Smooth muscle cell (in vitro differentiated cells): ENCODE results near the gene RAMP3. TPM values are rescaled to one million over a fixed set of nuclear protein-coding genes. Genes with fewer than 3 reads are reported as not detected.

ENCODE experiments used
- DNase-seq: peaks from one replicate; lab custom pipeline; 2025; ENCODE audit not compliant: unreplicated experiment; lab: John Stamatoyannopoulos, UW
- H2AFZ ChIP-seq: fragments of 200-600 bp; sonication (generic); 2 replicates; pipeline ENCODE4 v1.6.0; 2016; ENCODE audit warnings: antibody characterized with exemption, low read depth, mild to moderate bottlenecking
- H3F3A ChIP-seq: fragments of 200-600 bp; sonication (generic); 2 replicates; pipeline ENCODE4 v1.6.0; 2017; ENCODE audit warnings: antibody characterized with exemption, low read depth
- H3K27ac ChIP-seq: fragments of 200-600 bp; sonication (generic); 2 replicates; pipeline ENCODE4 v1.5.1; 2016; ENCODE audit warnings: low read depth, mild to moderate bottlenecking
- H3K27me3 ChIP-seq: fragments of 200-600 bp; sonication (generic); 2 replicates; pipeline ENCODE4 v1.6.1; 2016; ENCODE audit warnings: low read depth, mild to moderate bottlenecking
- H3K36me3 ChIP-seq: fragments of 200-600 bp; sonication (generic); 2 replicates; pipeline ENCODE4 v1.5.1; 2016; ENCODE audit warnings: low read depth
- H3K4me1 ChIP-seq: fragments of 200-600 bp; sonication (generic); 2 replicates; pipeline ENCODE4 v1.5.1; 2016; ENCODE audit warnings: low read depth
- H3K4me2 ChIP-seq: fragments of 200-600 bp; sonication (generic); 2 replicates; pipeline ENCODE4 v1.6.0; 2016; ENCODE audit warnings: mild to moderate bottlenecking
- H3K4me3 ChIP-seq: fragments of 200-600 bp; sonication (generic); 2 replicates; pipeline ENCODE4 v1.5.1; 2016; ENCODE audit warnings: mild to moderate bottlenecking
- H3K79me2 ChIP-seq: fragments of 200-600 bp; sonication (generic); 2 replicates; pipeline ENCODE4 v1.6.0; 2016; ENCODE audit warnings: low read depth, mild to moderate bottlenecking
- H3K9ac ChIP-seq: fragments of 200-600 bp; sonication (generic); 2 replicates; pipeline ENCODE4 v1.6.0; 2016; ENCODE audit warnings: low read depth
- H3K9me3 ChIP-seq: fragments of 200-600 bp; sonication (generic); replicated peaks from 2 replicates; pipeline ENCODE4 v1.5.1; 2016; ENCODE audit warnings: low read depth
- H4K20me1 ChIP-seq: fragments of 200-600 bp; sonication (generic); 2 replicates; pipeline ENCODE4 v1.6.0; 2016; ENCODE audit warnings: low read depth
- CTCF ChIP-seq: fragments of 200-600 bp; sonication (generic); IDR thresholded peaks from 2 replicates; pipeline ENCODE4 v1.5.1; 2017; ENCODE audit warnings: borderline replicate concordance, mild to moderate bottlenecking, antibody characterized with exemption; ENCODE audit not compliant: insufficient read depth, poor library complexity, severe bottlenecking
- WGBS: methylation state at CpG from one replicate; pipeline ENCODE4 v1.1.7; 2016; ENCODE audit warnings: low lambda C conversion rate; 5-methylcytosine and 5-hydroxymethylcytosine counted together
- polyA plus RNA-seq: library from polyadenylated mRNA; unstranded; fragments of >200 nt; fragmentation: Nextera tagmentation; extraction: Ambion mirVana; gene quantifications from 2 replicates; pipeline ENCODE4 v1.2.1, GENCODE V29; 2016
- total RNA-seq: library from RNA; depleted of rRNA; stranded (reverse); fragments of >200 nt; gene quantifications from 2 replicates; pipeline ENCODE4 v1.2.3, GENCODE V29; 2014

Gene RAMP3
- total and polyA plus RNA-seq, 2 experiments from 2014 or later: not detected

- H3K4me1 ChIP-seq: no peaks in the 10 kb centered on the region
- no peak overlapping the region for H3K27ac ChIP-seq
- peaks cover 4% of the 10 kb centered on the region for H3K27me3 ChIP-seq
- no peak overlapping the region for H3K4me2 ChIP-seq
- no peaks in the 10 kb centered on the region for H3K79me2 ChIP-seq
- no peak overlapping the region for H3K4me3 ChIP-seq
- no peaks in the 10 kb centered on the region for H3K36me3 ChIP-seq
- H3K9me3 ChIP-seq: no peaks in the 10 kb centered on the region
- no peaks in the 10 kb centered on the region for H3F3A ChIP-seq
- no peaks in the 10 kb centered on the region for H4K20me1 ChIP-seq
- no peak overlapping the region for H2AFZ ChIP-seq
- no peak for DNase-seq
- H3K9ac ChIP-seq: no peak overlapping the region
- no peak for TF ChIP-seq CTCF
Observed at GRCh38 chr7:45223078-45223477, 65.5 kb downstream of the RAMP3 start.

- Histone ChIP-seq H3K79me2 (no peaks in the 10 kb centered on the region), H3K36me3 (no peaks in the 10 kb centered on the region), H3K4me2 (no peak overlapping the region), H3K9me3 (no peaks in the 10 kb centered on the region), H3K4me1 (no peaks in the 10 kb centered on the region), H3F3A (no peaks in the 10 kb centered on the region), H3K27me3 (peaks cover 12% of the 10 kb centered on the region), H3K9ac (no peak overlapping the region), H2AFZ (no peak overlapping the region), H3K27ac (no peak overlapping the region), H4K20me1 (no peaks in the 10 kb centered on the region), H3K4me3 (no peak overlapping the region)
- DNase-seq: no peak
- no peak for TF ChIP-seq CTCF
- 91% methylated on average over 13 of the region's 13 CpGs for WGBS
Observed at GRCh38 chr7:45223728-45224630, 66.4 kb downstream of the RAMP3 start.

GRCh38 chr7:45224832-45225231 is 67.2 kb downstream of the RAMP3 start:
- TF ChIP-seq CTCF: no peak
- no peak overlapping the region for H3K4me3 ChIP-seq
- H3K36me3 ChIP-seq: no peaks in the 10 kb centered on the region
- H4K20me1 ChIP-seq: no peaks in the 10 kb centered on the region
- H3K27ac ChIP-seq: no peak overlapping the region
- no peak overlapping the region for H2AFZ ChIP-seq
- H3K4me1 ChIP-seq: no peaks in the 10 kb centered on the region
- H3K4me2 ChIP-seq: no peak overlapping the region
- no peaks in the 10 kb centered on the region for H3F3A ChIP-seq
- no peak overlapping the region for H3K9ac ChIP-seq
- 34% methylated on average over 3 of the region's 3 CpGs for WGBS
- H3K79me2 ChIP-seq: no peaks in the 10 kb centered on the region
- H3K9me3 ChIP-seq: no peaks in the 10 kb centered on the region
- no peak for DNase-seq
- H3K27me3 ChIP-seq: peaks cover 14% of the 10 kb centered on the region

- H3K27me3 ChIP-seq: peaks cover 14% of the 10 kb centered on the region
- H3K79me2 ChIP-seq: no peaks in the 10 kb centered on the region
- H3F3A ChIP-seq: no peaks in the 10 kb centered on the region
- no peak overlapping the region for H2AFZ ChIP-seq
- no peak overlapping the region for H3K27ac ChIP-seq
- WGBS: 78% methylated on average over 8 of the region's 9 CpGs
- H3K4me3 ChIP-seq: no peak overlapping the region
- H3K4me1 ChIP-seq: no peaks in the 10 kb centered on the region
- no peaks in the 10 kb centered on the region for H4K20me1 ChIP-seq
- no peaks in the 10 kb centered on the region for H3K36me3 ChIP-seq
- no peak overlapping the region for H3K9ac ChIP-seq
- no peaks in the 10 kb centered on the region for H3K9me3 ChIP-seq
- no peak for DNase-seq
- no peak overlapping the region for H3K4me2 ChIP-seq
- TF ChIP-seq CTCF: no peak
Observed at GRCh38 chr7:45225311-45225947, 67.8 kb downstream of the RAMP3 start.
